Measurements from ENCODE around the gene NQO1. TPM values are rescaled to one million over a fixed set of nuclear protein-coding genes. Genes with fewer than 3 reads are reported as not detected.
"Not testable (repeated sequence)": the region's sequence is repeated elsewhere in the genome, so short reads cannot be mapped to it uniquely, and the experiment has no call there.

Gene NQO1
- total RNA-seq, 2 experiments from 2014 or later = 22.6 to 27.2 TPM

DNA sequence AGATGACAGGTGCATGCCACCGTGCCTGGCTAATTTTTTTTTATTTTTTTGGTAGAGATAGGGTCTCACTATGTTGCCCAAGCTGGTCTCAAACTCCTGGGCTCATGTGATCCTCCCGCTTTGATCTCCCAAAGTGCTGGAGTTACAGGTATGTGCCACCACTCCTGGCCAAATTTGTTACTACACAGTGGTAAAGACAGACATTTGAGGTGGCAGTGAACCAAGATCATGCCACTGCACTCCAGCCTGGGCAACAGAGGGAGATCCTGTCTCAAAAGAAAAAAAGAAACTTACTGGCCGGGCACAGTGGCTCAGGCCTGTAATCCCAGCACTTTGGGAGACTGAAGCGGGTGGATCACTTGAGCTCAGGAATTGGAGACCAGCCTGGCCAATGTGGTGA lies 2.7 kb upstream of the NQO1 start:
- not testable (repeated sequence) for DNase-seq; H3K9me3 Mint-ChIP-seq (ENCODE audit: low read depth); ATAC-seq; H3K4me3 Mint-ChIP-seq; H3K27me3 Mint-ChIP-seq; H3K36me3 Mint-ChIP-seq; H3K27ac Mint-ChIP-seq
- H3K4me1 Mint-ChIP-seq = peaks cover 40% of the 10 kb centered on the region
- CTCF ChIA-PET = interaction anchor here (1.6 to 7.2 kb wide), 2 partner anchors 27 to 33 kb away, joined by 4 to 84 read pairs; partner anchors contain the start of gene NOB1

DNA sequence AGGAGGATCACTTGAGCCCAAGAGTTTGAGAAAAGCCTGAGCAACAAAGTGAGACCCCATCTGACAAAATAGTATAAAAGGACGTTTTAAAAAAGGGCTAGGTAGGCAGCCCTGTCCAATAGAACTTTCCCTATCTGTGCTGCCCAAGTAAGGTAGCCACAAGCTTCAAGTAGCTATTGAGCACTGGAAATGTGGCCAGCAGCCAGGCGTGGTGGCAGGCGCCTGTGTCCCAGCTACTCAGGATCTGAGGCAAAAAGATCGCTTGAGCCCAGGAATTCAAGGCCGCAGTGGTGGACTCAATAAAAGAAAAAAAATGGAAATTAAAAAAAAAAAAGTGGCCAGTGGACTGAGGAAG lies 1.5 kb upstream of the NQO1 start:
- Mint-ChIP-seq H3K27me3 (no peaks in the 10 kb centered on the region), H3K4me3 (peak overlapping the region; percentile 86), H3K9me3 (ENCODE audit: low read depth) (no peaks in the 10 kb centered on the region), H3K4me1 (peaks cover 46% of the 10 kb centered on the region), H3K27ac (peak overlapping the region; percentile 93), H3K36me3 (no peaks in the 10 kb centered on the region)
- DNase-seq = no peak
- CTCF ChIA-PET = interaction anchor here (1.2 to 7.2 kb wide), 4 partner anchors 13 to 332 kb away, joined by 3 to 84 read pairs (median 8); partner anchors contain the start of gene NOB1
- ATAC-seq = no peak

DNA sequence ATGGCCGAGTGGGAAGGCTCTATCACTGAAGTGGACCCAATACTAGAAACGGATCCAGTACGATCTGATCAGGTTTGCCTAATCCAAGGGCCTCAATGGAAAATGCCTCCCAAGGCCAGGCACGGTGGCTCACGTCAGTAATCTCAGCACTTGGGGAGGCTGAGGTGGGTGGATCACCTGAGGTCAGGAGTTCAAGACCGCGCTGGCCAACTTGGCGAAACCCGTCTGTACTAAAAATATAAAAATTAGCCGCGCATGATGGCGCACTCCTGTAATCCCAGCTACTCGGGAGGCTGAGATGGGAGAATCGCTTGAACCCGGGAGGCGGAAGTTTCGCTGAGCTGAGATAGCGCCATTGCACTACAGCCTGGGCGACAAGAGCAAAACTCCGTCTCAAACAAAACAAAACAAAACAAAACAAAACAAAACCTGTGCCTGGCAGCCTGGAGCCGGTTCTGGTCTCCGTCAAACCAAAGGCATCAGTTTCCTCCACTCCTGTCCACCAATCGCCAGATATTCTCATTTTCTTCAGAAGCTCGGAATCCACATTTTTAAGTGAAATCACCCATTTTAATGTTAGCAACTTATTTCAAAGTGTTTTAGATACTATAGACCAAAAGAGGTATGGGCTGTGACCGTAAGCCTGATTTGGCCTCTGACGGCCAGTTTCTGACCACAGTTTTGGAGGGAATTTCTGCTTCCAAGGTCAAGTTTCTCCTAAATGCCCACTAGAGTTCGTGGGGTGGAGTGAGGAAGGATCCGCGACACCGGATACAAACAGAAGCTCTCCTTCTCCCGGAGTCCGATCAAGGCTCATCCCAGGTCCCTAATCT lies 664 bp downstream of the NQO1 start:
- H3K27me3 Mint-ChIP-seq = no peaks in the 10 kb centered on the region
- H3K9me3 Mint-ChIP-seq (ENCODE audit: low read depth) = no peaks in the 10 kb centered on the region
- H3K4me3 Mint-ChIP-seq = peak overlapping the region; percentile 86
- DNase-seq (no peak), ATAC-seq (no peak)
- H3K4me1 Mint-ChIP-seq = peaks cover 54% of the 10 kb centered on the region
- peak overlapping the region; percentile 93 for H3K27ac Mint-ChIP-seq
- CTCF ChIA-PET = interaction anchor here (1.2 to 7.2 kb wide), 5 partner anchors 12 to 330 kb away, joined by 4 to 84 read pairs (median 11); partner anchors contain the start of gene NOB1
- H3K36me3 Mint-ChIP-seq = no peaks in the 10 kb centered on the region

DNA sequence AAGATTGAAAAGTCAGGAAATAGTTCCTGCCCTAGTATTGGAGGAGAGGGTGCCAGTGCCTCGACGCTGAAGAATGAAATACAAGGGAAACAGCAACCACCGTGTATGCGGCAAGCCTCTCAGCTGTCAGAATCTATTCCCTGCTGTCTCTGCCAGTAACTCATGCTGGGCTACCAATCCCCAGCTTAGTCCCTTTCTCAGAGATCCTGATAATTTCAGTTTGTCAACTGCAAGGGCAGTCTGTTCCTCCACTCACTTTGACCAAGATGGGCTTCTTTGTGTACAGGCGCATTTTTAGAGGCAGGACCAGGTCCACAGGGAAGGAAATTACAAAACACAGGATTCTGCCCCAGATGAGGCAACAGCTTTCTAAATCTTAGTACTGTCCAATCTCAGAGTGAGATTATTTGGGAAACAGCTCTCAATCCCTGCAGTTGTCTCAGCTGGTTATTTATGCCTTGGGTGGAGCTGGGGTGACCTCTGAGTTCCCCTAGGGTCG lies 1.3 kb downstream of the NQO1 start:
- no peaks in the 10 kb centered on the region for H3K27me3 Mint-ChIP-seq
- no peak for DNase-seq
- peaks cover 54% of the 10 kb centered on the region for H3K4me1 Mint-ChIP-seq
- no peak overlapping the region for H3K27ac Mint-ChIP-seq
- ATAC-seq = no peak
- H3K4me3 Mint-ChIP-seq = peak overlapping the region; percentile 12
- CTCF ChIA-PET = interaction anchor here (1.1 to 7.2 kb wide), 4 partner anchors 16 to 329 kb away, joined by 3 to 84 read pairs (median 15); partner anchors contain the start of gene NOB1
- no peaks in the 10 kb centered on the region for H3K36me3 Mint-ChIP-seq
- no peaks in the 10 kb centered on the region for H3K9me3 Mint-ChIP-seq (ENCODE audit: low read depth)

DNA sequence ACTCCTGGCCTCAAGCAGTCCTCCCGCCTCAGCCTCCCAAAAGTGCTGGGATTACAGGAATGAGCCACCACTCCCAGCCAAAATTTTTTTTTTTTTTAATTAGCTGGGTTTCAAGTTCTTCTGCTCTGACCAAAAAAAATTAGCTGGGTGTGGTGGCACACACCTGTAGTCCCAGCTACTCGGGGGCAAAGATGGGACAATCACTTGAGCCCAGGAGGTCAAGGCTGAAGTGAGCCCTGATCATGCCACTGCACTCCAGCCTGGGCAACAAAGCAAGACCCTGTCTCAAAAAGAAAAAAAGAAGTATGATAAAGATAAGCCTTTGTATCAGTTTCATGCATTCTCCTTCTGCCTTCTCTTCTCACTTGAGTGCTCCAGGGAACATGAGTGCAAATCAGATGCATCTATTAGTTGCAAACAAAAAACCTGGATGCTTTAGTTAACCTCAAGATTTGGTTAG lies 1.9 kb downstream of the NQO1 start:
- Mint-ChIP-seq H3K9me3 (ENCODE audit: low read depth) (no peaks in the 10 kb centered on the region), H3K27me3 (no peaks in the 10 kb centered on the region), H3K4me1 (peaks cover 54% of the 10 kb centered on the region), H3K36me3 (no peaks in the 10 kb centered on the region), H3K27ac (peak overlapping the region; percentile 56), H3K4me3 (no peak overlapping the region)
- CTCF ChIA-PET = interaction anchor here (1.1 to 7.2 kb wide), 3 partner anchors 16 to 31 kb away, joined by 3 to 84 read pairs (median 19); partner anchors contain the start of gene NOB1
- DNase-seq (no peak), ATAC-seq (no peak)

DNA sequence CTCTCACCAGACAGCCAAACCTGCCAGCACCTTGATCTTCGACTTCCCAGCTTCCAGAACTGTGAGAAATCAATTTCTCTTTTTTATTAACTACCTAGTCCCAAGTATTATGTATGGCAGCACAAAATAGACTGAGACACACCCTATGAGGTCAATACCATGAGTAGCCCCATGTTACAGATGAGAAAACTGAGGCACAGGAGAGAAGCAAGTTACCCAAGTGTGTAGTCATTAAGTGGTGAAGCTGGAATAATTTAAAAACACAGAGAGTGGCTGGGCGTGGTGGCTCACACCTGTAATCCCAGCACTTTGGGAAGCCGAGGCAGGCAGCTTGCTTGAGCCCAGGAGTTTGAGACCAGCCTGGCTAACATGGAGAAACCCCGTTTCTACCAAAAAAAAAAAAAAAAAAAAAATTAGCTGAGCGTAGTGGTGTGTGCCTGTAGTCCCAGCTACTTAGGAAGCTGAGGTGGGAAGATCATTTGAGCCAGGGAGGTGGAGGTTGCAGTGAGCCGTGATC lies 4.9 kb downstream of the NQO1 start:
- H3K4me1 Mint-ChIP-seq = peaks cover 34% of the 10 kb centered on the region
- no peaks in the 10 kb centered on the region for H3K36me3 Mint-ChIP-seq
- no peak overlapping the region for H3K27ac Mint-ChIP-seq
- H3K27me3 Mint-ChIP-seq = no peaks in the 10 kb centered on the region
- H3K9me3 Mint-ChIP-seq (ENCODE audit: low read depth) = no peaks in the 10 kb centered on the region
- H3K4me3 Mint-ChIP-seq = no peak overlapping the region
- CTCF ChIA-PET = no interaction called here
- ATAC-seq (no peak), DNase-seq (no peak)

DNA sequence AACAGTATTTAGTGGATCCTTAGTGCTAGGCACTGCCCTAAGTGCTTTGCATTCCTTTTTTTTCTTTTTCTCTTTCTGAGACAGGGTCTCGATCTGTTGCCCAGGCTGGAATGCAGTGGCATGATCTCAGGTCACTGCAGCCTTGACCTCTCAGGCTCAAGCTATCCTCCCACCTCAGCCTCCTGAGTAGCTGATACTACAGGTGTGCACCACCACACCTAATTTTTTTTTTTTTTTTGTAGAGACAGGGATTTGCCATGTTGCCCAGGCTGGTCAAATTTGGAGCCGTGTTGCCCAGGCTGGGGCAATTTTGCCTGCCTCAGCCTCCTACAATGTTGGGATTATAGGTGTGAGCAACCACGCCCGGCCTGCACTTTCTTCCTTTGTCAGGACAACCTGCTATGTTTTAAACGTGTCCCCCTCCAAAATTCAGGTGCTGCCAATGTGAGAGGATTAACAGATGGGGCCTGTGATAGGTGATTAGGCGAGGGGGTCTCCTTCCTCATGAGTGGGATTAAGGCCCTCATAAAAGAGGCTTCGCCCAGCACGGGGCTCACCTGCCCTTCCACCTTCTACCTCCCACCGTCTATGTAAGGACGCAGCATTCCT lies 5.4 kb downstream of the NQO1 start:
- Mint-ChIP-seq H3K4me3 (no peak overlapping the region), H3K4me1 (peaks cover 28% of the 10 kb centered on the region), H3K36me3 (no peaks in the 10 kb centered on the region), H3K27ac (no peak overlapping the region), H3K9me3 (ENCODE audit: low read depth) (no peaks in the 10 kb centered on the region), H3K27me3 (no peaks in the 10 kb centered on the region)
- ATAC-seq = no peak
- CTCF ChIA-PET = no interaction called here
- DNase-seq = no peak

DNA sequence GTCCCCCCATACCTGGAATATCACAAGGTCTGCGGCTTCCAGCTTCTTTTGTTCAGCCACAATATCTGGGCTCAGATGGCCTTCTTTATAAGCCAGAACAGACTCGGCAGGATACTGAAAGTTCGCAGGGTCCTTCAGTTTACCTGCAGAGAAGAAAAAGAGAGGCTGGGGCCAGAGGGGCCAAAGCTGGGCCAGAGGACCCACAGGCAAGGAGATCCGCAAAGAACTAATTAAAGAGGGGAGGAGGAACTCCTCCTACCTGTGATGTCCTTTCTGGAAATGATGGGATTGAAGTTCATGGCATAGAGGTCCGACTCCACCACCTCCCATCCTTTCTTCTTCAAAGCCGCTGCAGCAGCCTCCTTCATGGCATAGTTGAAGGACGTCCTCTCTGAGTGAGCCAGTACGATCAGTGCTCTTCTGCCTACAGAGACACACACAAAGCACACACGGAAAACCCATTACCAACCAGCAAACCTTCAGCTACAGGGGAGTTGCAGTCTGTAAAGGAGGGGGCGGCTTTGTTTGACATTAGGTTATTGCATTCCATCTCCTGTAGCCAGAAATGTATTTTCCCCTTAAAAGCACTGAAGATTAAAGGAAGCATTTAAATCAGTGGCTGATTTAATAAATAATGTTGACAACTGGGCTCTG lies 8.1 kb downstream of the NQO1 start:
- CTCF ChIA-PET = interaction anchor here (1.5 kb wide), 1 partner anchor 37 kb away, joined by 4 read pairs; the partner anchor contains the start of gene NOB1
- H3K4me1 Mint-ChIP-seq = peaks cover 10% of the 10 kb centered on the region

DNA sequence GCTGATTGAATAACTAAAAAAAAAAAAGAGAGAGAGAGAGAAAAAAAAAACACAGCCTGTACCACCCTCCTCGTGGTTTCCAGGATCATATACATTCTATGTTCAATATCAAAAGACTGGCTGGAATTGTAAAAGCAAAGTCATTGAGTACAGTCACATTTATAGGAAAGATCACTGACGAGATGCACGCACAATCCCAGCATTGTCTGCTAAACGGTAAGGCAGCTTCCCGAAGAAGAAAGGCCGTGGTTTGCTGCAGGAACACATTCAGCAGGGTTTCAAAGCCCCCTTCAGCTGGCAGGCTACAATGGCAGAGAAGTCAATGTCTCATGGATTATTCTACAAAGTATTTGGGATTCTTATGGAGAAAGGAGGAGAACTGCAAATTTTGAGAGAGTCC lies 9.3 kb downstream of the NQO1 start:
- H3K9me3 Mint-ChIP-seq (ENCODE audit: low read depth) = no peaks in the 10 kb centered on the region
- H3K27ac Mint-ChIP-seq = no peak overlapping the region
- H3K36me3 Mint-ChIP-seq = no peaks in the 10 kb centered on the region
- H3K27me3 Mint-ChIP-seq = no peaks in the 10 kb centered on the region
- H3K4me1 Mint-ChIP-seq = peaks cover 2% of the 10 kb centered on the region
- DNase-seq (no peak), ATAC-seq (no peak)
- no peak overlapping the region for H3K4me3 Mint-ChIP-seq
- CTCF ChIA-PET = interaction anchor here (1.5 kb wide), 1 partner anchor 38 kb away, joined by 4 read pairs; the partner anchor contains the start of gene NOB1

More for the DNA sequence above, 8.1 kb downstream of the NQO1 start:
- no peaks in the 10 kb centered on the region for H3K9me3 Mint-ChIP-seq (ENCODE audit: low read depth)
- no peaks in the 10 kb centered on the region for H3K27me3 Mint-ChIP-seq
- no peaks in the 10 kb centered on the region for H3K36me3 Mint-ChIP-seq
- no peak overlapping the region for H3K4me3 Mint-ChIP-seq
- DNase-seq (no peak), ATAC-seq (no peak)
- no peak overlapping the region for H3K27ac Mint-ChIP-seq

DNA sequence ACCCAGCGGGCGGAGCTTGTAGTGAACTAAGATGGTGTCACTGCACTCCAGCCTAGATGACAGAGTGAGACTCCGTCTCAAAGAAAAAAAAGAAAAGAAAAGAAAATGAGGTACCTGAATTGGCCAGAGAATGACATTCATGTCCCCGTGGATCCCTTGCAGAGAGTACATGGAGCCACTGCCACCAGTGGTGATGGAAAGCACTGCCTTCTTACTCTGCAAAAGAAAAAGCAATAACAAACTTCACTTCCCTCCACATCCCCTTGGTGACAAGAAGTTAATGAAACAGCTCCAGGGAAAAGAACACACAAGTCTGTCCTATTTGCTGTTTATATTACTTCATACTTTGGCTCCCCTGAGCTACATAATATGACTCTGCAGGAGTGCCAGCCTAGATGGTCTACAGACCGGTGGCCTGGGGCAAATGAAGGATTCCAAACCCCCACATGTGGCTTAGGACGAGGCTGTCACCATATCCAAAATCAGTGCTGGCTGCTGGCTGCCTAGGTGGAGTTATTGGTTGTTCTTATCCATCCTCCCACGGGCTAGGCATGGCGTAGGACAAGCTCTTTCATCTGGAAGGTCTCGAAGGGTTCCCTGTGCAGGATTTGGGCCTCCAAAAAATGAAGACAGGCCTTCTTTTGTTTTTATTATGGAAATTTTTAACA lies 13.3 kb downstream of the NQO1 start:
- H3K4me1 Mint-ChIP-seq = peaks cover 3% of the 10 kb centered on the region
- H3K27ac Mint-ChIP-seq = no peak overlapping the region

DNA sequence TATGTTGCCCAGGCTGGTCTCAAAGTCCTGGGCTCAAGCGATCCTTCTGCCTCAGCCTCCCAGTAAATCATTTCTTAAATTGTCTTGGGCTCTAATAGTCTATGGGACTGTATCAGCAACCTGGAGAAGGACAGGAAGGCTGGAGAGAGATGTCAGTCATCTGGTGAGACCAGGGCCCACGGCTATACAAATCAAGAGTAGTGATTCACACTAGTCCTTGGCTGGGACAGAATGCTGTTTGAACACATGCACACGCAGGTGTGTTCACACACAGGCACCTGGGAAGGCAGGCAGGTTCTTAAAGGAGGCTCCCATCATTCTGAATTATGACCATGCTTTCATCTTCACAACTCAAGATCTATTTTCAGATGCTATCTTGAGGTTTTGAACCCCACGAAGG lies 14.1 kb downstream of the NQO1 start:
- ATAC-seq = no peak
- no peak overlapping the region for H3K4me3 Mint-ChIP-seq
- H3K27ac Mint-ChIP-seq = no peak overlapping the region

More for the DNA sequence above, 13.3 kb downstream of the NQO1 start:
- CTCF ChIA-PET = interaction anchor here (0.9 to 5.7 kb wide), 3 partner anchors 13 to 217 kb away, joined by 3 to 67 read pairs (median 4); partner anchors contain the start of genes NOB1 and NQO1
- Mint-ChIP-seq H3K27me3 (no peaks in the 10 kb centered on the region), H3K9me3 (ENCODE audit: low read depth) (no peaks in the 10 kb centered on the region), H3K36me3 (peaks cover 4% of the 10 kb centered on the region), H3K4me3 (no peak overlapping the region)
- ATAC-seq (no peak), DNase-seq (no peak)

DNA sequence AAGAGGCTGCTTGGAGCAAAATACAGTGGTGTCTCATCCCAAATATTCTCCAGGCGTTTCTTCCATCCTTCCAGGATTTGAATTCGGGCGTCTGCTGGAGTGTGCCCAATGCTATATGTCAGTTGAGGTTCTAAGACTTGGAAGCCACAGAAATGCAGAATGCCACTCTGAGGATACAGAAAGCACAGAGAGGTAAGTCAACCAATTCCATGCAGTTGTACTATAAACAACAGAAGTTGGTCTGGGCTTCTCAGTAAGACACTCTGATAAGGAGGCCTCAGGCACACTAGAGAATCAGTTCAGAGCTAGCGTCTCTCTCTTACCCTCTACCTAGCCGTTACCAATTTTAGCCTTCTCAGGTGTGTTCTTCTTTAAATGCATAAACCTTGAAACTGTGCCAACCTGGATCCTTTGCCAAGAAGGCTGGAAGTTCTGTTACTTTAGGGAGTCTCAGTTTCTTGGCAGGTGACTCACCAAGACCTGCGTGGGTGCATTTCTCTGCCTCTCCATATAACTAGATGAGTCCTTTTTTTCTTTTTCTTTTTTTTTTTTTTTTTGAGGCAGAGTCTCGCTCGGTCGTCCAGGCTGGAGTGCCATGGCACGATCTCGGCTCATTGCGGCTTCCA lies 15.1 kb downstream of the NQO1 start:
- Mint-ChIP-seq H3K36me3 (peaks cover 4% of the 10 kb centered on the region), H3K4me3 (no peak overlapping the region), H3K27ac (no peak overlapping the region), H3K4me1 (peaks cover 3% of the 10 kb centered on the region), H3K27me3 (no peaks in the 10 kb centered on the region), H3K9me3 (ENCODE audit: low read depth) (no peaks in the 10 kb centered on the region)
- ATAC-seq (no peak), DNase-seq (no peak)
- CTCF ChIA-PET = interaction anchor here (1.3 to 5.7 kb wide), 3 partner anchors 12 to 316 kb away, joined by 3 to 67 read pairs (median 4); partner anchors contain the start of gene NOB1

More for the DNA sequence above, 14.1 kb downstream of the NQO1 start:
- CTCF ChIA-PET = interaction anchor here (1.3 to 5.7 kb wide), 2 partner anchors 42 to 218 kb away, joined by 3 to 67 read pairs; partner anchors contain the start of gene NOB1
- Mint-ChIP-seq H3K4me1 (peaks cover 3% of the 10 kb centered on the region), H3K27me3 (no peaks in the 10 kb centered on the region), H3K9me3 (ENCODE audit: low read depth) (no peaks in the 10 kb centered on the region), H3K36me3 (peaks cover 4% of the 10 kb centered on the region)
- DNase-seq = no peak

Measured in activated CD8-positive, alpha-beta memory T cell treated with anti-CD3 and anti-CD28 coated beads, Interleukin-2, amount 10 ng/mL, durations not matched to agents 7 days and 5 days (primary cell).